Pancreas (tissue), 10 donors: ENCODE results near the gene KIAA1671. TPM values are rescaled to one million over a fixed set of nuclear protein-coding genes. Genes with fewer than 3 reads are reported as not detected.

Experiments
- ATAC-seq, 4 donors: fragments of 200-7000 bp; cut with Tn5 transposase; one replicate each; pipeline versions ENCODE4 v1.8.0 to v1.9.1; 2020; ENCODE audit warnings: mild to moderate bottlenecking in 4 of 4, moderate library complexity in 4 of 4
- DNase-seq, 6 donors: peaks; one replicate each; pipeline ENCODE4 v3.0.0-alpha.2; 2020
- FAIRE-seq: peaks from 2 replicates; lab custom pipeline; 2012; peaks lifted over from hg19 to GRCh38; lab: Jason Lieb, UNC
- H3K27ac ChIP-seq, 4 donors: fragments of 200-600 bp; sonication (generic); 1 replicate in 3 of 4; 2 replicates in 1 of 4; pipeline versions ENCODE4 v1.5.0 to v1.8.0; 2020
- H3K27me3 ChIP-seq, 4 donors: fragments of 200-600 bp; one replicate each; pipeline ENCODE4 v1.8.0; 2021
- H3K36me3 ChIP-seq, 3 donors: fragments of 200-600 bp; sonication (generic) in 1 of 3; one replicate each; pipeline versions ENCODE4 v1.5.0 to v1.8.0; 2020 to 2021
- H3K4me1 ChIP-seq, 3 donors: fragments of 200-600 bp; one replicate each; pipeline ENCODE4 v1.8.0; 2021
- H3K4me3 ChIP-seq, 4 donors: fragments of 200-600 bp; sonication (generic) in 2 of 4; one replicate each; pipeline versions ENCODE4 v1.5.0 to v1.8.0; 2020 to 2021
- H3K9me3 ChIP-seq, 4 donors: fragments of 200-600 bp; one replicate each; pipeline ENCODE4 v1.8.0; 2021
- WGBS, 2 donors: extraction: QIAGEN DNeasy Blood & Tissue Kit; methylation state at CpG; one replicate each; pipeline ENCODE4 v1.1.7; 2013; 5-methylcytosine and 5-hydroxymethylcytosine counted together
- intact Hi-C, 3 donors: fragments of 100-400 bp; cut with DNase I; formaldehyde crosslinking; loops; one replicate each; pipeline versions ENCODE4 v1.11.1 to v1.14.2; 2022
- polyA plus RNA-seq, 2 donors: library from polyadenylated mRNA; stranded (reverse); fragments of 200-250 nt; gene quantifications; one replicate each; pipeline ENCODE4 v1.2.3, GENCODE V29; 2013
- total RNA-seq, 6 donors: library from RNA; stranded (reverse); fragmentation: NEBNext Ultra II Directional in 4 of 6; extraction: Animal tissue kit (Norgen Biotek cat#: 25700) in 4 of 6; gene quantifications; one replicate each; pipeline versions ENCODE4 v1.2.1 to v1.2.4, GENCODE V29; 2021 to 2023
- TF ChIP-seq, protein P1 (sequence below), 4 donors: fragments of 200-600 bp; sonication (generic) in 3 of 4; IDR thresholded peaks; one replicate each; pipeline versions ENCODE4 v1.5.0 to v1.8.0; 2021; ENCODE audit warnings: antibody characterized with exemption in 4 of 4
- donor health status: healthy with polysubstance abuse.
- donor health status: DM: no; HTN: no; CAD: no; lungs with moderate emphysema.
- donor health status: DM: no; HTN: no; CAD: no.
- donor health status: control.
- donor health status: control.
- donor health status: Bipolar disorder and iron deficiency.
- donor health status: DM: yes; HTN: yes; CAD: no.
- donor health status: DM: no; HTN: no; CAD: no.
- donor health status: DM: no; HTN: no; CAD: no.
- donor health status: DM: yes; HTN: yes; CAD: no.

The KIAA1671 gene
- total and polyA plus RNA-seq, 8 donors: 8.3 to 28.8 (median 19.0) TPM

DNA sequence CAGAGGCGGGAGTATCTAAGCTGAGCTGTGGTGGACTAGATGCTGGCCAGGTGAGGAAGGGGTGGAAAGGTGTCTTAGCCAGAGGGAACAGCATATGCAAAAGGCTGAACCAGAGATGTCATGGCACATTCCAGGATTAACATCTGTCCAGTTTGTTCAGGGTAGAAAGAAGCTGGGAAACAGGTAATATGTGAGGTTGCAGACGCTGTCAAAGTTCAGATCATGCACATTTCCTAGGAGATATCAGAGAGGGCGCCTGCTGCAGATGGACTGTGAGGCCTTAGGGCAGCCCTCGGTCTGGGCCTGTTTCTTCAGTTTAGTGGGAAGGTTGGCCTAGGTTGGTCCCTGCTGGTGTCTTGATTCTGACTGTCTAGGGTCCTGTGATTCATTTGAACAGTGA, 149.5 kb downstream of the KIAA1671 start:
- ATAC-seq: no peak
- Histone ChIP-seq H3K9me3 (no peaks in the 10 kb centered on the region), H3K36me3 (no peaks in the 10 kb centered on the region), H3K27ac (no peak overlapping the region), H3K4me1 (no peaks in the 10 kb centered on the region), H3K27me3 (no peaks in the 10 kb centered on the region), H3K4me3 (no peak overlapping the region)
- TF ChIP-seq, protein P1, sequence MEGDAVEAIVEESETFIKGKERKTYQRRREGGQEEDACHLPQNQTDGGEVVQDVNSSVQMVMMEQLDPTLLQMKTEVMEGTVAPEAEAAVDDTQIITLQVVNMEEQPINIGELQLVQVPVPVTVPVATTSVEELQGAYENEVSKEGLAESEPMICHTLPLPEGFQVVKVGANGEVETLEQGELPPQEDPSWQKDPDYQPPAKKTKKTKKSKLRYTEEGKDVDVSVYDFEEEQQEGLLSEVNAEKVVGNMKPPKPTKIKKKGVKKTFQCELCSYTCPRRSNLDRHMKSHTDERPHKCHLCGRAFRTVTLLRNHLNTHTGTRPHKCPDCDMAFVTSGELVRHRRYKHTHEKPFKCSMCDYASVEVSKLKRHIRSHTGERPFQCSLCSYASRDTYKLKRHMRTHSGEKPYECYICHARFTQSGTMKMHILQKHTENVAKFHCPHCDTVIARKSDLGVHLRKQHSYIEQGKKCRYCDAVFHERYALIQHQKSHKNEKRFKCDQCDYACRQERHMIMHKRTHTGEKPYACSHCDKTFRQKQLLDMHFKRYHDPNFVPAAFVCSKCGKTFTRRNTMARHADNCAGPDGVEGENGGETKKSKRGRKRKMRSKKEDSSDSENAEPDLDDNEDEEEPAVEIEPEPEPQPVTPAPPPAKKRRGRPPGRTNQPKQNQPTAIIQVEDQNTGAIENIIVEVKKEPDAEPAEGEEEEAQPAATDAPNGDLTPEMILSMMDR (IDR thresholded peaks at IDR 0.05): no peak
- FAIRE-seq: no peak
- WGBS, 2 donors: 93 to 94% methylated on average over 4 of the region's 4 CpGs
- intact Hi-C loops: no loop called here
- DNase-seq: no peak

DNA sequence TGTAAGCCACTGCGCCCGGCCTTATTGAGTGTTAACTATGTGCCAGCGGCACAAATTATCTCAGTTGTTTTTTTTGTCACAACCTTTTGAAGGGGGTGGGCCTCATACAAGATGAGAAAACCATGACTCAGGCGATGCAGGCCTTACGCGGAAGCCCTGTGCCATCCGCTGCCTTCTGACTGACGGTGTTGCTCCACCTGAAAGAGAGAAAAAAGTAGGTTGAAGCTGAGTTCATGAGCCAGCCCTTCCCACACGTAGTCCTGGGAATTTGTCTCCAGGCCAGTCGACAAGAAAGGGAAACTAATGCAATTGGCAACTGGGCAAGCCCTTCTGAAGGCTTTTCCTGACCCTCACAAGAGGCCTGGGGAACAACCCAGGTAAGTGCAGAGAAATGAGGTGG, 150.2 kb downstream of the KIAA1671 start:
- no peak for FAIRE-seq

DNA sequence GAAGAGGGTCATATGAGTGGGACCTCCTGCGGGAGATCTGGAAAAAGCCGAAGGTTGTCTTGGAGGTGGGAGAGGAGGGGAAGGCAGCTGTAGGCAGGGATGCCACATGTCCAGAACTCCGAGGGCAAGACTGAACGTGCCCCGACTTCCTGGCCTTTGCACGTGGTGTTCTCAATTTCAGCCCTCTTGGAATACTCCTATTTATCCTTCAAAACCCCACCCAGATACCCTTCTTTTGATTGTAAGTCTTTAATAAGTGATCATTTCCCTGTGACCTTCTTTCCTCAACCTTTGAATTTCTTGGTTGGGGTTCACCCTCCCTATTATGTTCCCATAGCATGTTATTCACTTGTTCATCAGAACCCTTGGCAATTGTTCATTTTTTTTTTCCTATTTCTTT, 151.9 kb downstream of the KIAA1671 start:
- no peaks in the 10 kb centered on the region for H3K27me3 ChIP-seq
- no peak for ATAC-seq
- H3K27ac ChIP-seq: no peak overlapping the region
- TF ChIP-seq, protein P1 (IDR thresholded peaks at IDR 0.05): no peak
- H3K9me3 ChIP-seq: no peaks in the 10 kb centered on the region
- H3K4me1 ChIP-seq: no peaks in the 10 kb centered on the region
- DNase-seq: no peak
- intact Hi-C loops: no loop called here
- H3K4me3 ChIP-seq: no peak overlapping the region
- no peaks in the 10 kb centered on the region for H3K36me3 ChIP-seq
- 87 to 88% methylated on average over 6 of the region's 6 CpGs for WGBS, 2 donors
- no peak for FAIRE-seq

More for the DNA sequence above, 150.2 kb downstream of the KIAA1671 start:
- no peaks in the 10 kb centered on the region for H3K27me3 ChIP-seq
- H3K27ac ChIP-seq: no peak overlapping the region
- intact Hi-C loops: no loop called here
- 89 to 91% methylated on average over 10 of the region's 10 CpGs for WGBS, 2 donors
- H3K9me3 ChIP-seq: no peaks in the 10 kb centered on the region
- H3K4me3 ChIP-seq: no peak overlapping the region
- no peak for DNase-seq
- no peaks in the 10 kb centered on the region for H3K36me3 ChIP-seq
- no peak for ATAC-seq
- H3K4me1 ChIP-seq: no peaks in the 10 kb centered on the region
- TF ChIP-seq, protein P1 (IDR thresholded peaks at IDR 0.05): no peak

DNA sequence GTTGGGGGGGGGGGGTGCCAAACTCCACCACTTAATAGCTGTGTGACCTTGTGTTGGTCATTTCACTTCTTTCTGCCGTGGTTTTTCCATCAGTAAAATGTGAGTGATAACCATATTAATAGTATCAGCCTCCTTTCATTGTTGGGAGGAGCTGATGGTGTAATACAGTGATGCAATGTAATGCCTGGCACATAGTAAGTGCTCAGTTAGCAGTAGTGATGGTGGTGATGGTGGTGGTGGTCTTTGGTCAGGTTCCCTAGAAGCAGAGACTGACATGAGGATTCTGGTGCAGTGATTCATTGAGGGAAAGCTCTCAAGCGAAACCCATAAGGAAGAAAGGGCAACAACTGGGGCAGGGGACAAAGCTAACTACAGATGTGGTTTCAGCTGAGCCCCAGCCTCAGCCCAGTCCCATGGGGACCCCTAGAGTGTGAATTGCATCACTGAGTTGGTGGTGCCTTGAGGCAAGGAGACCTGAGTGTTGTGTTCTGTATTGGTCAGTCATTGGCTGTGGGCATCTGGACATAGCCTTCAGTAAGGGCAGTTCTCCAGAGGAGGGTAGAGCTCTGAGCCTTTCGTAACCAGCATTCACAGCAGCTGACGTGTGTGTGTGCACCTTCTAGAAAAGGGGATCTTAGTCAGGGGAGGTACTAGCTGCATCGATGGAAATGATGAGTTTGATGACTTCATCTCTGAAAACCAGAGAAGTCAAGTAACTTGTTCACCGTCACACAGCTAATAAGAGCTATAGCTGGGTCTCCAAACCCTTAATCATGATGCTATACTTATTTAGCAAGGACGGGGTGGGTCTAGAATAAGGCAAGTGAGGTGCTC, 153.5 kb downstream of the KIAA1671 start:
- TF ChIP-seq, protein P1 (IDR thresholded peaks at IDR 0.05): no peak
- H3K27me3 ChIP-seq: no peaks in the 10 kb centered on the region
- no peak overlapping the region for H3K4me3 ChIP-seq
- 89 to 91% methylated on average over 7 of the region's 7 CpGs for WGBS, 2 donors
- intact Hi-C loops: no loop called here
- H3K27ac ChIP-seq: no peak overlapping the region
- DNase-seq (no peak), FAIRE-seq (no peak), ATAC-seq (no peak)
- H3K4me1 ChIP-seq: peaks cover 3 to 13% (median 8%) of the 10 kb centered on the region in 3 donors
- no peaks in the 10 kb centered on the region for H3K36me3 ChIP-seq
- no peaks in the 10 kb centered on the region for H3K9me3 ChIP-seq
